Fibroblast of villous mesenchyme (primary cell): Measurements from ENCODE around the gene P2RY14. TPM values are rescaled to one million over a fixed set of nuclear protein-coding genes. Genes with fewer than 3 reads are reported as not detected.

Source experiments
- DNase-seq: peaks from one replicate; pipeline ENCODE4 v3.0.0-alpha.2; 2010; ENCODE audit warnings: low read depth
- H3K4me3 ChIP-seq: 2 replicates; pipeline ENCODE4 v1.5.1; 2011; ENCODE audit warnings: low read depth, mild to moderate bottlenecking, low read length
- total RNA-seq: library from RNA; depleted of rRNA; stranded (reverse); fragments of >200 nt; gene quantifications from 2 replicates; pipeline ENCODE4 v1.2.3, GENCODE V29; 2012
- TF ChIP-seq, protein P1 (sequence below): IDR thresholded peaks from 2 replicates; pipeline ENCODE4 v1.5.1; 2012; ENCODE audit warnings: low read depth, mild to moderate bottlenecking, low read length; ENCODE audit not compliant: insufficient read depth

P2RY14 gene
- total RNA-seq, 1 donor: not detected

DNA sequence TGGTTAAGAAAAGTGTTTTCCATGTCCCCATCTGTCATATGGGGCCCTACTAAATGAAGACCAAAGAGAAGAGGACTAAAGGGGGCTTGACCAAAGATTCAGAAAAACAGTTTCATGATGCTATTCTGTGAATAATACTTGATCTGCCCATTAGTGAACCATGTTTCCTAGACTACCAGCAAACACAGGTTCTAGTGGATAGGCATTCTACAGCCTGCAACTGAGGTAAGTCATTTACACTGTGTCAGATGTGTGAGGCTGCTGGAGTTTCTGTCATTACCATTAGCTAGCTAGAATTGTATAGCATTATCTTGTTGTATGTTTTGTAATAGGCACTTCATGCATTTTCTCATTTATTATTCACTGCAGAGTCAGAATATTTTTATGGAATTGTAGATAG lies 81.9 kb downstream of the P2RY14 start:
- TF ChIP-seq, protein P1, sequence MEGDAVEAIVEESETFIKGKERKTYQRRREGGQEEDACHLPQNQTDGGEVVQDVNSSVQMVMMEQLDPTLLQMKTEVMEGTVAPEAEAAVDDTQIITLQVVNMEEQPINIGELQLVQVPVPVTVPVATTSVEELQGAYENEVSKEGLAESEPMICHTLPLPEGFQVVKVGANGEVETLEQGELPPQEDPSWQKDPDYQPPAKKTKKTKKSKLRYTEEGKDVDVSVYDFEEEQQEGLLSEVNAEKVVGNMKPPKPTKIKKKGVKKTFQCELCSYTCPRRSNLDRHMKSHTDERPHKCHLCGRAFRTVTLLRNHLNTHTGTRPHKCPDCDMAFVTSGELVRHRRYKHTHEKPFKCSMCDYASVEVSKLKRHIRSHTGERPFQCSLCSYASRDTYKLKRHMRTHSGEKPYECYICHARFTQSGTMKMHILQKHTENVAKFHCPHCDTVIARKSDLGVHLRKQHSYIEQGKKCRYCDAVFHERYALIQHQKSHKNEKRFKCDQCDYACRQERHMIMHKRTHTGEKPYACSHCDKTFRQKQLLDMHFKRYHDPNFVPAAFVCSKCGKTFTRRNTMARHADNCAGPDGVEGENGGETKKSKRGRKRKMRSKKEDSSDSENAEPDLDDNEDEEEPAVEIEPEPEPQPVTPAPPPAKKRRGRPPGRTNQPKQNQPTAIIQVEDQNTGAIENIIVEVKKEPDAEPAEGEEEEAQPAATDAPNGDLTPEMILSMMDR: no peak
- no peak for DNase-seq
- no peak overlapping the region for H3K4me3 ChIP-seq

DNA sequence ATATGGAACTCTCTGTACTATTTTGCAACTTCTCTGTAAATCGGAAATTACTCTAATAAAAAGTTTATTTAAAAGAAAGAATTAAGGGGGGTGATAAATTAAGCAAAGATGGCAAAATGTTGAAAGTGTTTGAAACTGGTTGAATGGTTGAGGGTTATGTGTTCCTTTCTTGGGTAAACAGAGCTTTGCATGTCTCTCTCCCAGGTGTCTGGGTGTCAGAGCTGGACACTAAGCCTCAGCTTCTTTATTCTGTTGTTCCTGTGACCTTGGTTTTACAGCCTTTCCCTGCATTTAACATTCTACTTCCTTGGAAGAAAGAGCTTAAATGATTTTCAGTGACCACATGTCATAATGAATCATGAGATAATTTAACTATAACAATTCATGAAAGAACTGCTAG lies 82.5 kb downstream of the P2RY14 start:
- TF ChIP-seq, protein P1: no peak
- H3K4me3 ChIP-seq: no peak overlapping the region
- DNase-seq: no peak

DNA sequence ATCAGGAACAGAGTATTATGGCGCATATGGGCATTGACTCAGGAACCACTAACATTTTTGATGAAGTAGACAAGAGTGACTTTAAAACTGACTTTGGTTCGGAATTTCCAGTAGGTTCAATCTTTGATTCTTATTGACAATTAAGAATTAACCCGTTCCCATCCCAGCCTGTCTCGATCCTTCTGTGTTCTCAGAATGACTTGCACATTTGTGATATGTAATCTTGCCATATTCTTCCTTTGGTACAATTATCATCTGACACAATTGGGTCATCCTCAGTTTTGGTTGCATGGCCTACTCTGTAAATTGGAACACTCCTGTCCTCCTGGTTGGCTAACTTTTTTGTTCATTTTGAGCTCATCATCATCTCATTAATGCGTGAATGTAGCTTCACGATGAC lies 85.8 kb downstream of the P2RY14 start:
- TF ChIP-seq, protein P1: no peak
- no peak for DNase-seq
- H3K4me3 ChIP-seq: no peak overlapping the region

DNA sequence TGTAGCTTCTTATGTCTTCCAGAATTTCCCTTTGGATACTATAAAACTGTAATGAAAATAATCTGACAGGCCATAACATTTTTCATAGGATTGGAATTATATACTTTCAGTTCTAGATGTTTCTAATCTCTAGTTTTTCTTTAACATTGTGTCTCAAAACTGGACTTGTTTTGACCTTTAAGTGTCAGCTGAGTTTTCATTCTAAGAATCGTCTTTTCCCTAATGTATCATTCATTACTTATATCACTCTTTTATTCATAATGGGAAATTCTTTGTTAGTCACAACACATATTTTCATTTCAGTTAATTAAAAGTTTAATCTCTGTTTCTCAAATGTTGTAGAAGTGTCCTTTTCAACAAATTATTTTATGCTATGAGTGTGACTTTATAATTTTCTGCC lies 87.2 kb downstream of the P2RY14 start:
- no peak for DNase-seq
- no peak overlapping the region for H3K4me3 ChIP-seq
- TF ChIP-seq, protein P1: no peak

DNA sequence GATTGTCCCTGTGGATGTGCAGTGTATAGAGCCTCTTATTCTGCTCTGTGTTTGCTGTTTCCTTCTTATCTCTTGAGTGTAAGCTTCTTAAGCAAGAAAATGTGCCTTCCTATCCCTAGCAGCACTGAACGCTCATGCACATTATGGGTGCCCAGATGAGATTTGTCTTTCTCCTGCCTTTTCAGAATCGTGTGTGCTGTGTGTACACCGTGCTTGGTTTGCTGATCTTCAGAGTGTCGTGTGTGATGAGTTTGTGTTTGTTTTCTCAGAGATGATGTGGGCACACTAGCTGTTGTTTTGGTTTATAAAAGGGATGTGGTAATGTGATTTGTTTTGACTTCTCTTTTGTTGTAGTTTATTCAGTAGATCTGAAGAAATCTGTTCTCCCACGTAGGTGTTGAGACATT lies 95.1 kb downstream of the P2RY14 start:
- DNase-seq: peak; percentile 14
- H3K4me3 ChIP-seq: no peak overlapping the region
- TF ChIP-seq, protein P1: no peak

DNA sequence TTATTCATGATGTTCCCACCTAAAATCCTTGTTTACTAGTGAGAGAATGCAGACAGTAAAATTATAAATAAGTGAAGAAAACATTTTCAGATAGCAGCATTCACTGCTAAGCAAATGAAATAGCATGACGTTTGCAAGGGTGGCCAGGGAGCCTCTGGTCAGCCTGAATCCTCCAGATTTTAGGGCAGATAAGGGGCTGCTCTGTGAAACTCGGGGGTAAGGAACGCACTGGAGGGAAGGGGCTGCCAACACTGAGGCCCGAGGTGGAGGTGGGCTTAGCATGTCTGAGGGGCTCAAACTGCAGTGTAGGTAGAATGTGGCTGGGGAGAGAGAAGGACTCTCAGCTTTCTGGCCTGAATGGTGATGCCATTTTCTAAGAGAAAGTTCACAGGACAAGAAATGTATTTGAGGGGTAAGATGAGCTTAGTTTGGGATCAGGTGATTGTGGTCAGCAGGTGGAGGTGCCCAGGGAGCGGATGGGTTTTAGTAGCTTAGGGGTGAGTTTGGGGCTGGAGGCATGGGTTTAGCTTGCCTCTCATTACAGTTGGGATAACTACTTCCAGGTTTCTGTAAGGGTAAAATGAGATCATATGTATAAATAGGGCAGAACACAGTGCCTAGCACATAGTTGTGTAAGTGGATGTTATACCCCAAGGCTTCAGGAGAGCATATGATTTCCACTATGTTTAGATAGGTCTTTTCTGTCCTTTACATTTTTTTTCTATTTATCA lies 95.8 kb downstream of the P2RY14 start:
- DNase-seq: no peak
- TF ChIP-seq, protein P1: no peak
- H3K4me3 ChIP-seq: no peak overlapping the region
